Measurements from ENCODE around the gene CATSPER1.

Gene CATSPER1

DNA sequence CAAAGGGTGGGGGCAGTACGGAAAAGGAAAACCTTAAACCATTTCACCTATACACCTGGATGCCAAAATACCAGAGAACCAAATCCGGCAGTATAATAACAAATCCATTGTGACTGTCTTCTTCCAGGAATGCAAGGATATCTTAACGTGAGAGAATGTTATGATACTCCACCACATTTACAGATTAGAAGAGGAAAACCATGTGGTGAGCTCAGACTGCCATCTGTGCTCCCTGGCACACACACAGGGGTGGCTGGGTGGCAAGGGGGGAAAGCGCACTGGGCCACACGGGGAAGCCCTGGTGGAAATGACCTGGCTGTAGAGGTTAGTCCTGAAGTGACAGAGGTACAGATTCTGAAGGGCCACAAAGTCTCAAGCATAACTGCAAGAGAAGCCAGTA, 34.2 kb downstream of the CATSPER1 start:
- DNase-seq = no peak

- DNase-seq = peak; percentile 86
Measured at GRCh38 chr11:65988791-65989592, 37.3 kb downstream of the CATSPER1 start.

GRCh38 chr11:65987336-65987735, 38.9 kb downstream of the CATSPER1 start:
- no peak for DNase-seq

DNA sequence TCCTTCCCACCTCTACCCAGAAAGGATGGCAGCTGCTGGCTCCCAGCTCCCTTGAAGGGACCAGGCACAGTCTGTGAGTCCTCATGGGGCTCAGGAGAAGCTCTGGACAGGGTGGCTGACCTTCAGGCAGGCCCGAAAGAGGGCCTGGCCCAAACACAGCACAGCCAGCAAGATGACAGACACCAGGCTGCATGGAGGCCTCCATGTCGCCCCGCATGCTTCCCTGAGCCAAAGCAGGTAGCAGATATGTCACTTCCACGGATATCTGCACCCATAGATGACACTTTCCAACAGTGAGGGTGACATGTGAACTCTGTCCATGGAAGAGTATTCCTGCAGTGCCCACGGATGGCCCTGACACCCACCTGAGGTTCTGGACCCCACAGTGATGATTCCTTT, 42.7 kb downstream of the CATSPER1 start:
- DNase-seq = no peak

DNA sequence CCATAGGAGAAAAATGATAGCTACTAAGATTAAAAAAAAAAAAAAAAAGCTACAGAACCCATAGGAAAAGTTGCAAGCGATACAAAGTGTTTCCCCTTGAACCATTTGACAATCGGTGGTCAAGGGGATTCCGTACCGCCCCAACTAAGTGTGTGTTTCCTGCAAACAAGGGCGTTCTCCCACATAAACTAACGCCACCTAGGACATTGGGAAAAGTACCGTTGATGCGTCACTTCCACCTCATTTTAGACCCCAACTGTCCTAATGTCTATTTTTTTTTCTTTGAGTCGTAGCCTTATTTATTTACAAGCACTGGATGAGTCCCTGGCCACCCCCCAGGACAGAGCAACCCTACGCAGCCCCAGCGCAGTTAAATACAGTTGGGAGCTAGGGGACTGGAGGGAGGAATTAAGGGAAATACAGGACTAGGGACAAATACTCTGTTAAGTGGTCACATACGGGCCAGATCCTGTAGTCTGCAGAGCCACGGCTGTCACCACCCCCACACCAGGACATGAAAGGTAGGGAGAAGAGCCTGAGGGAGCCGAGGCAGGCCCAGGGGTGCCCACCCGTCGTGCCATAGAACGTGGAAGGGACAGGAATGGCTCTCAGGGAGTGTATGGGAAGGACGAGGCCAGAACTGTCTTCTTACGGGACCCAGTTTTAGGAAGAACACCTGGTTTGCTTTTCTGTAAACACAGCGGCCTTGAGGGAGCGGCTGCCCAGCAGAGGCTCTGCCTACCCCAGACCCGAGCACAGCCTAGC, 43.3 kb downstream of the CATSPER1 start:
- DNase-seq = no peak

DNA sequence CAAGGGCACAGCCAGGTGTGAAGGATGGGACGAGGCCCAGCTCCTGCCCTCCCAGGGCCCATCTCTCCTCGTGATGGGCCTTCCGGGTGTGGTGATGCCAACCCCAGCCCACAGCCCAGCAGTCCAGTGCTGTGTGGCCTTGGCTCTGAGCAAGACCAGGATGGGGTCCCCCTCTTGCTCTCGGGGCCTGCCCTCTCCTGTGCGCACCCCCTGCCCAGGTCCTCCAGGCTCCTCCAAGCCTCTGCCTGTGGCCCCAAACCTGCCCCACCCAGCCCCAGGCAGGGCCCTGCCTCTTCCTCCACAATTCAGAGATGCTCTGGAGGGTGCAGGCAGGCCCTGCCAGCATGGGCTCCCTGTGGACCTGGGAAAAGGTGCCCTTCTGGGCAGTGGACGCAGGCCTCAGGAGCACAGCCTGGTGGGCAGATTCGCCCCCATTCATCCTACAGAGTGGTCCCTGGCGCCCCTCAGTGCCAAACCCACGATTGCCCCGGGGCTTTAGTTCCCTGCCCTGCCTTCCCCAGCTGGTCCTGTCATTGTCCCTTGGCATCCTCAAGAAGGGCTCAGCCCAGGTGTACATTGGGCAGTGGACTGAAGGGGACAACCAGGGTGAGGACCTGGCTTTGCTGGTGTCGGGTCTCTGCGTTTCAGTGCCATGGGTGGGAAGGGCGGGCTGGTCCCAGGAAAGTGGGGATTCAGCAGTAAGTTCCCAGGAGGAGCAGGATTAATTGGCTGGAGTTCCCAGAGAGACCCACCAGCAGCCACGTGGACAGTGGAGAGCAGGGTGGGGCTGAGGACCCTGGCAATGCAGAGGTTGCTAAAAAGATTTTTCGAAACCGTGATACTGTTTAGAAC, 44.1 kb downstream of the CATSPER1 start:
- DNase-seq = no peak

DNA sequence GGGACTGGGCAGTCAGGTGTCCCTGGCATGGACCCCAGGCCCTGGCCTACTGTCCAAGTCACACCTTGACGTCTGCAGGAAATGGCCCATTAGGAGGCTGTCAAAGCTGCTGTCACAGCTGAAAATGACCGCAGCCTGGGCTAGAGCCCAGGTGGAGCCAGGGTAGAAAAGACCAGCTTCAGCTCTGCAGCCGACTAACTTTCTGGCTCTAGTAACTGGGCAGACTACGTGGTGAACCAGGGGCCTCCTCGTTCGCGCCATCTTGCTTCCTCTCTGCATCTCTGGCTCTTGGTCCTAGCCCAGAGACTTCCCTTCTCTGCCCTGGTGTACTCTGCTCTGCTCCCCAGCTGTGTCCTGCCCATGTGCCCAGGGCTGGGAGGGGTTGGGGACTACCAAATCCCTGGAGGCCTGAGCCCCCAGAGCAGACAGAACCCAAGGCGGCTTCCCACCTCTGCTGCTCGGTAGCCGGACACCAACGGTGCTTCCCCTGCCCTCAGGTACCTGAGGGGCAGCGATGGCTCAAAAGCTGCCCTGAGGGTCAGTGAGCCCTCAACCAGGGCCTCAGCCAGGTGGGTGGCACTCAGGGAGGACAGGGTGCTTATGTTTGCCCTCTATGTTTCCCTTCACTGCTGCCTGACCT, 45.1 kb downstream of the CATSPER1 start:
- no peak for DNase-seq

DNA sequence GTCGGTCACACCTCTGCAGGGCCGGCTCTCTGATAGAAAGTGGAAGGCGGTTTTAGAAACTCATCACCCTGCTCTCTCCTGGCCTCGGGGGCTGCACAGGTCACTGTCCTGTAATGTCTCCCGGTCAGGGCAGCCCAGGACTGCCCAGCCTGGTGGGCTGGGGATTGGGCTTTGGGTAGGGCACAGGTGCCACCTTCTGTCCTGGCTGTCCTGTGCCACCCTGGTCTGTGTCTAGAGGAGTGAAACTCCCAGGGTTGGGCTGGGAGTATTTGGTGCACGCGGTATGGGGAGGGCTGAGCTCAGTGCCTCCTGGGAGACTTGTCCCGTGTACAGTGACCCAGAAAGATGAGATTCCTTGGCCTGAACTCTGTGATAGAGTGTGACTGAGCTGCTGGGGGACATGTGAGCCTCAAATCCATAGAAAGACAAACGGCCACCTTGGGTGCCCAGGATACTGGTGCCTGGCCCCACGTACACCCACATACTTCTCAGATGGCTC, 47.0 kb downstream of the CATSPER1 start:
- no peak for DNase-seq

DNA sequence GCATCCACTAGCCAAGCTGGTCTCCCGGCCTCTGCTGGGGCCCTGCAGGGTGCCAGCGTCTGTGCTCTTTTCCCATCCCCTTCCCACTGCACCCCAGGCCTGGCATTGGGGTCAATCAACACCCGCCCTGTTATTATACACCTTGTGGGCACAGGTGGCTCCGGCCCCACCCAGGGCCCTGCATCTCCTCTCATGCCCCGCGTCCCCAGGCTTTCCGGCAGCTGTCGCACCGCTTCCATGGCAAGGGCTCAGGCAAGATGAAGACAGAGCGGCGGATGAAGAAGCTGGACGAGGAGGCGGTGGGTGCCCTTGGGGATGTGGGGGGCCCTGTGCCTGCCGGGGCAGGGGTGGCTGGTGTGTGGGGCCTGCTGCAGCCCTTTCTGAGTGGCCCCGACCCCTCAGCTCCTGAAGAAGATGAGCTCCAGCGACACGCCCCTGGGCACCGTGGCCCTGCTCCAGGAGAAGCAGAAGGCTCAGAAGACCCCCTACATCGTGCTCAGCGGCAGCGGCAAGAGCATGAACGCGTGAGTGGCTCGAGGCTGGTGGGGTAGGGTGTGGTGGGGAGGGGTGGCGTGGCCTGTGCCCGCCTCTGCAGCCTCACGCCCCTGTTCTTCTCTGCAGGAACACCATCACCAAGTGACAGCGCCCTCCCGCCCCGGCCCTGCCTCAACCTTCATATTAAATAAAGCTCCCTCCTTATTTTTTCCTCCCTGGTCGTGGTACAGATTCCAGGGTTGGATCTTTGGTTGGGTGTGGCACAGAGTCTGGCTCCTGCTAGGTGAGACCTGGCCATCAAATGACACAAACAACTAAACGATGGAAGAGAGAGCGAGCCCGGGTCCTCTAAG, 47.7 kb downstream of the CATSPER1 start:
- no peak for DNase-seq

DNA sequence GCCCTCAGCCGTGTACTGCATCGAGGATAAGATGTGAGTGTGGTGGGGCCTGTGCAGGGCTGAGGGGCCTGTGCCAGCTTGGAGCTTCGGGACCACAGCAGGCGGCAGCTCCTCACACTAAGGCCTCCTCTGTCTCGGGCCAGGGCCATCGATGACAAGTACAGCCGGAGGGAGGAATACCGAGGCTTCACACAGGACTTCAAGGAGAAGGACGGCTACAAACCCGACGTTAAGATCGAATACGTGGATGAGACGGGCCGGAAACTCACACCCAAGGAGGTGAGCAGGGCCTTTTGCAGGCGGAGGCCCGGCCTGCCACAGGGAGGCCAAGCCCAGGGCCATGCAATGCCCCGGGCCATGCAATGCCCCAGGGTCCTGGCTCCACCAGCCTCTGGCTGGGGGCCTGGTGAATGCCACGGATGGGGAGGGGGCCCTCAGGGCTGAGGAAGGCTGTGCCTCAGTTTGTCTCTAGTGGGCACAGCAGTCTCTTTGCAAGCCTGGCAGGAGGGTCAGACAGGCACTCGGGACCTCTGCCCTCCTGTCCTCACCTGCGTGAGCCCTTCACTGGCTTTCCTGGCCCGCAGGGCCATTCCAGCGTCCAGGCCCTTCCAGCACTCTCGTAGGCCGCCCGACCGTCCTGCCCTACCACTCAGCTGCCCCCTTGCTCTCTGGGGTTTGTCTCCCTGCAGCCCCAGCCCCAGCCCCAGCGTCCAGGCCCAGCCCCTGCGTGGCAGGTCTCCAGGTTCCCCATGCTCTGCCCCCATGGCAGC, 48.5 kb downstream of the CATSPER1 start:
- DNase-seq = no peak

DNA sequence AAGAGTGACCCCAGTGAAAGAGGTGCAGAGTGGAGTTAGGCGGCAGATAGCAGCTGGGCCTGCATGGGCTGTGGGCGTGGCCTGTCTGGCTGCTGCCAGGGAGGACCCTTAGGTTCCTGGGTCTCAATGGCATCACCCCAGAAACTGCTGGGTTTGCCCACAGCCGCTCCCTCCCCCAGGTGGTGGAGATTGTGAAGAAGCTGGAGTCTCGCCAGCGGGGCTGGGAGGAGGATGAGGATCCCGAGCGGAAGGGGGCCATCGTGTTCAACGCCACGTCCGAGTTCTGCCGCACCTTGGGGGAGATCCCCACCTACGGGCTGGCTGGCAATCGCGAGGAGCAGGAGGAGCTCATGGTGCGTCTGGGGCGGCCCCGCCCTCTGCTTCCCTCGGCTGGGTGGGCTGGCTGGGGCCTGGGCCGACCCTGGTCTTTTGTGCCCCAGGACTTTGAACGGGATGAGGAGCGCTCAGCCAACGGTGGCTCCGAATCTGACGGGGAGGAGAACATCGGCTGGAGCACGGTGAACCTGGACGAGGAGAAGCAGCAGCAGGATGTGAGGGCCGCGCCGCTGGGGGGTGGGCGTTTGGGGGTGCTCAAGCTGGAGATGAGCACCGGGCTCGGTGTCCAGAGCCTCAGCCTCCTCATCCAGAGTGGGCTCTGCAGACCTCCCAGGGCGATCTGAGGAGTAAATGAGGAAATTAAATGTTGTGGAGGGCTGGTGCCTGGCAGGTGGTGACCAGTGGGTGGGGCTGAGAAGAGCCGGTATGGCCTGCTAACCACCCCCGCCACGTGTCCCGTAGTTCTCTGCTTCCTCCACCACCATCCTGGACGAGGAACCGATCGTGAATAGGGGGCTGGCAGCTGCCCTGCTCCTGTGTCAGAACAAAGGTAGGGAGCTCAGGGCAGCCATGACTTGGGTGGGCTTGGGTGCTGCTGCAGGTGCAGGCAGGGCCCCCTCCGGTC, 49.8 kb downstream of the CATSPER1 start:
- DNase-seq = no peak

DNA sequence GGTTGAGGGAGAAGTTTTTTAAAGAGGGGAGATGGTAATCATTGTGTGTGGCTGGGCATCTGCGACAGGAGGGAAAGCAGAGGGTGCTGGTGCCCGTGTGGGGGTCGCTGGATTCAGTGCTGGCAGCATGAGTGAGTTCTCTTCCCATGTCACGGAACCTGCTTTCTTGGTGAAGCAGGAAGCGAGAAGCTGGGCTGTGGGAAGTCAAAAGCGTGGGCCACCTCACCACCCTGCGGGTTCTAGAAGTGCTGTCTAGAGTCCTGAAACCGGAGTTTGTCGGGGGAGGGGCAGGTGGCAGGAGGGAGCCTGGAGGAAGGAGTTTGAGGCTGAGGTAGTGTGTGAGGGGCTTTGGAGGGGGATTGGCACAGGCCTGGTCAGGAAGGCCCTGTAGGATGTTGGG, 50.5 kb downstream of the CATSPER1 start:
- no peak for DNase-seq

GRCh38 chr11:65973439-65974110, 52.7 kb downstream of the CATSPER1 start:
- no peak for DNase-seq

GRCh38 chr11:65972116-65972515, 54.2 kb downstream of the CATSPER1 start:
- no peak for DNase-seq

DNA sequence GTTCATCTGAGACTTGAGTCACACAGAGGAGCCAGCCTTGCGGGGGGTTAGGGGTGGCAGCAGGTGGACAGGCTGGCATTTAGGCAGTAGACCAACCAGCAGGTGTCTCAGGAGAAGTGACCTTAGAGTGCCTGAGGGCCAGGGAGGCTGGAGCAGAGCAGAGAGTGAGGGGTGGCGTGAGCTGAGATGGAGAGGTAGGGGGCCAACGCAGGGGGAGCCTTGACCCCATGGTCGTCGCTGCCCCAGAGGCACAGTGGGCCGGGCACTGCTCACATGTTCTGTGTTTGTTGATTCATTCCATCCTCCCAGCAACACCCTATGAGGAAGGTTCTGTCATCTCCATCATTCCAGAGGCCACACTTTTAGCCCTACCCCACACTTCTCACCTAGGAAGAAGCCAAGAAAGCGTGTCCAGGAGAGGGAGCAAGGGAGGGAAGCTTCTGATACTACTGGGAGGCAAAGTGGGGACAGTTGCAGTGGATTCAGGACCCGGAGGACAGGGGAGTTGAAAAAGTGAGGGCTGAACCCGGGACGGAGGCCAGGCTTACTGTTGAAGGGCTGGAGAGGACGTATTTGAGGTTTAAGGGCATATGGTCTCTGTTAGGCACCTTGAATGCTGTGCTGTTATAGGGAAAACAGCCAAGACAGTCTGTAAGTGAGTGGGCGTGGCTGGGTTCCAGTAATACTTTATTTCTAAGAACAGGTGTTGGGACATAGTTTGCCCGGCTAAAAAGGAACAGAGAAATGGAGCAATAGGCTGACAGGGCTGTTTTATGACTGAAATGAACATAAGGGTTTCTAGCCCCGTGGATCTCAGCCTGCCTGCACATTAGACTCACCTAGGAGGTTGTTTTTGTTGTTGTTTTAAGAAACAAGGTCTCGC, 57.4 kb downstream of the CATSPER1 start:
- no peak for DNase-seq

DNA sequence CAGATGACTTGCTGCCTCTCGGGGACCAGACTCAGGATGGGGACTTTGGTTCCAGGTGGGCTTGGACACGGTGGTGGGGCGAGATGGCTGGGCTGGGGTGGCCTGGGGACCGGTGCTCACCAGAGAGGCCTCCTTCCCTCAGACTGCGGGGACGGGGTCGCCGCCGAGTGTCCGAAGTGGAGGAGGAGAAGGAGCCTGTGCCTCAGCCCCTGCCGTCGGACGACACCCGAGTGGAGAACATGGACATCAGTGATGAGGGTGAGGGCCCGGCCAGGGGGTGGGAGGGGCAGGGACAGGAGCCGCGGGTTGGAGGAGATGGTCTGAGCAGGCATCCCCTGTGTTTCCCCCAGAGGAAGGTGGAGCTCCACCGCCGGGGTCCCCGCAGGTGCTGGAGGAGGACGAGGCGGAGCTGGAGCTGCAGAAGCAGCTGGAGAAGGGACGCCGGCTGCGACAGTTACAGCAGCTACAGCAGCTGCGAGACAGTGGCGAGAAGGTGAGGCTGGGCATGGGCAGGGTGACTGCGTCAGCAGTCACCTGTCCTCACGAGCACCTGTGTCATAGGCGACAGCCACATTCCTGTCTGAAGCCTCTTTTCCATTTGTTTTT, 58.8 kb downstream of the CATSPER1 start:
- no peak for DNase-seq
